Measurements from ENCODE around the gene TSPAN16.

The TSPAN16 gene

GRCh38 chr19:11265785-11266236, 30.1 kb upstream of the TSPAN16 start:
- no peak overlapping the region for H3K4me3 ChIP-seq (ENCODE audit: low read length)
- no peak for DNase-seq (ENCODE audit: low read depth, low spot score)

DNA sequence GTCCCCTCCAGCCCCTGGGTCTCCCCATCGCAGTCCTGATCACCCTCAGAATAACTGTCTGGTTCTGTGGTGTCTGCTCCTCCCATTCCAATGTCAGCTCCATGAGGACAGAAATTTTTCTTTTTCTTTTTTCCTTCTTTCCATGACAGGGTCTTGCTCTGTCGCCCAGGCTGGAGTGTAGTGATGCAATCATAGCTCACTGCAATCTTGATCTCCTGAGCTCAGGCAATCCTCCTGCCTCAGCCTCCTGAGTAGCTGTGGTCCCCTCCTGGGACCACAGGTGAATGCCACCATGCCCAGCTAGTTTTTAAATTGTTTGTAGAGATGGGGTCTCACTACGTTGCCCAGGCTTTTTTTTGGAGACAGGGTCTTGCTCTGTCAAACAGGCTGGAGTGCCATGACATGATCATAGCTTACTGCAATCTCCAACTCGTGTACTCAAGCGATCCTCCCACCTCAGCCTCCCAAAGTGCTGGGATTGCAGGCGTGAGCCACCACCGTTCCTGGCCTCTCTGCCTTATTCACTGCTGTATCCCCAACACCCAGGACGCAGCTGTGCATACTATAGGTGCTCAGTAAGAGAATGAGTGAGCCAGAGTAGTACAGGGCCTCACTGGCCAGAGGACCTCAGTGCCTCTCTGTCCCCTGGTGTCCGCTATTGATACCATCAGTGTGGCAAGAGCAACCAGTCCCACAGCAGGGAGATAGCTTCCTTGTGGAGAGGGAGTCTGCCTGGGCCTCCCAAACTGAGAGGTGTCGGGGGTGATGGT, 28.5 kb upstream of the TSPAN16 start:
- no peak for DNase-seq (ENCODE audit: low read depth, low spot score)
- no peak overlapping the region for H3K4me3 ChIP-seq (ENCODE audit: low read length)

GRCh38 chr19:11268783-11269267, 27.1 kb upstream of the TSPAN16 start:
- no peak overlapping the region for H3K4me3 ChIP-seq (ENCODE audit: low read length)
- no peak for DNase-seq (ENCODE audit: low read depth, low spot score)

DNA sequence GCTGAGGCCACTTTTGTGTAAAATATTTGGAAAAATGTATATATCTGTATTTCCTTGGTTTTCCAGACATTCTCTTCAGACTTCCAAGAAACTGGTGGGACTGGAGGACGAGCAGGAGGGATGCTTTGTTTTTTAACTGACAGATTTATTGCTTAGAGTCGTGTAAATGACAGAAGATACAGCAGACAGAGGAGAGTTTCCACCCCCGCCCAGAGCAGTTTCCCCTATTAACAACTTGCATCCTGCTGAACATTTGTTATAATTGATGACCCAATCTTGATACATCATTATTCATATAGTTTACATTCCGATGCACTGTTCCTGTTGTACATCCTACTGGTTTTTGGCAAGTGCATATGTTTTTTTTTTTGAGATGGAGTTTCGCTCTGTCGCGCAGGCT, 26.6 kb upstream of the TSPAN16 start:
- no peak overlapping the region for H3K4me3 ChIP-seq (ENCODE audit: low read length)
- DNase-seq (ENCODE audit: low read depth, low spot score) = no peak

DNA sequence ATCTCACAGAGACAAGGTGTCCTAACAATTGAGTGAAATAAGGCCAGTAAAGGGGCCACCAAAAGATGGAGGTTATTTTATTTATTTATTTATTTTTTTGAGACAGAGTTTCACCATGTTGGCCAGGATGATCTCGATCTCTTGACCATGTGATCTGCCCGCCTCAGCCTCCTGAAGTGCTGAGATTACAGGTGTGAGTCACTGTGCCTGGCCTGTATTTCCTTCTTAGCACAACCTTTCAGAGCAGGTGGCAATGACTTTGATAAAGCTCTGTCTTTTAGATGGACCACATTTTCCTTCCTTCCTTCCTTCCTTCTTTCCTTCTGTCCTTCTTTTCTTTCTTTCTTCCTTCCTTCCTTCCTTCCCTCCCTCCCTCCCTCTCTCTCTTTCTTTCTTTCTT, 22.7 kb upstream of the TSPAN16 start:
- H3K4me3 ChIP-seq (ENCODE audit: low read length) = no peak overlapping the region
- no peak for DNase-seq (ENCODE audit: low read depth, low spot score)

- no peak overlapping the region for H3K4me3 ChIP-seq (ENCODE audit: low read length)
- no peak for DNase-seq (ENCODE audit: low read depth, low spot score)
These were observed 22.0 kb upstream of the TSPAN16 start for GRCh38 chr19:11273989-11274388.

DNA sequence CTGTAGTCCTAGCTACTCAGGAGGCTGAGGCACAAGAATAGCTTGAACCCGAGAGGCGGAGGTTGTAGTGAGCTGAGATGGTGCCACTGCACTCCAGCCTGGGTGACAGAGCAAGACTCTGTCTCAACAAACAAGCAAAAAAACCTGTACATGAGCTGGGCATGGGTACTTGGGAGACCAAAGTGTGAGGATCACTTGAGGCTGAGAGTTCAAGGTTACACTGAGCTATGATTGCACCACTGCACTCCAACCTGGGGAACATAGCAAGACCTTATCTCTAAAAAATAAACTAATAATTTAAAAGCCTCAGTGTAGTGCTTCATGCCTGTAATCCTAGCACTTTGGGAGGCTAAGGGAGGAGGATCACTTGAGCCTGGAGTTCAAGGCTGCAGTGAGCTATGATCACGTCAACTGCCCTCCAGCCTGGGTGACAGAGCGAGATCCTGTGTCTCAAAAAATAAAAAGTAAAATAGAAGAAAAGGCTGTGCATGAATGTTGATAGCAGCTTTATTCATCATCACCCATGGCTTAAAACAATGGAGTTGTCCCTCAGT, 21.4 kb upstream of the TSPAN16 start:
- no peak for DNase-seq (ENCODE audit: low read depth, low spot score)
- H3K4me3 ChIP-seq (ENCODE audit: low read length) = no peak overlapping the region

- no peak for DNase-seq (ENCODE audit: low read depth, low spot score)
- no peak overlapping the region for H3K4me3 ChIP-seq (ENCODE audit: low read length)
These were observed 17.3 kb upstream of the TSPAN16 start for GRCh38 chr19:11278670-11279069.

DNA sequence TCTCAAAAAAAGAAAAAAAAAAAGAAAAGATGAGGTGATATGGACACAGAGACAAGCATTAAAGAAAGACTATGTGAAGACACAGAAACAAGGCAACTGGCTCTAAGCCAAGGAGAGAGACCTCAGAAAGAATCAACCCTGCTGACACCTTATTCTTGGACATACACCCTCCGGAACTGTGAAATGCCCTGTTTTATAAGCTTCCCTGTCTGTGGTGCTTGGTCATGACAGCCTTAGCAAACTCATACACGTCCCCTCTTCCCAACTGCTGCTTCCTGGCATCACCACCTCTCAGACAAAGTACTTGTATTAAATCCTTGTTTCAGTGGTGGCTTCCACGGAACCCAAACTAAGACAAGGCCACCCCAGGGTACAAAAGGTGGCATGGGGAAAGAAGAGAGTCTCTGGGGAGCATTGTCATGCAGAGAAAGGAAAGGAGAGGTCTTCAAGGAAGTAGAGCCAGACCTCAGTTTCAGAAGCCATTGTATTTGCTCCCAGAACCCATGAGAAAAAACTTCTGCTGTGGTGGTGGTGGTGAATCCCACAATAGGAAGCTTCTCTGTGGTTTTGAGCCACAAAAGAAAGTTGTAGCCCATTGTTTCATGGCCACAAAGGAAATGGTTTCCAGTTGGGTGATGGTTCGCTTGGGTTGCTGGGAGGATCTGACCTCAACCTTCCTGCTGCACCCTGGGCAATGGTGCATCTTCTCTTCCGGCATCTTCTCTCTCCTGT, 16.3 kb upstream of the TSPAN16 start:
- peak; percentile 99 for DNase-seq (ENCODE audit: low read depth, low spot score)
- no peak overlapping the region for H3K4me3 ChIP-seq (ENCODE audit: low read length)

GRCh38 chr19:11281356-11282049, 14.5 kb upstream of the TSPAN16 start:
- DNase-seq (ENCODE audit: low read depth, low spot score) = no peak
- H3K4me3 ChIP-seq (ENCODE audit: low read length) = no peak overlapping the region

- DNase-seq (ENCODE audit: low read depth, low spot score) = no peak
- no peak overlapping the region for H3K4me3 ChIP-seq (ENCODE audit: low read length)
These were observed 11.4 kb upstream of the TSPAN16 start for GRCh38 chr19:11284515-11284914.

DNA sequence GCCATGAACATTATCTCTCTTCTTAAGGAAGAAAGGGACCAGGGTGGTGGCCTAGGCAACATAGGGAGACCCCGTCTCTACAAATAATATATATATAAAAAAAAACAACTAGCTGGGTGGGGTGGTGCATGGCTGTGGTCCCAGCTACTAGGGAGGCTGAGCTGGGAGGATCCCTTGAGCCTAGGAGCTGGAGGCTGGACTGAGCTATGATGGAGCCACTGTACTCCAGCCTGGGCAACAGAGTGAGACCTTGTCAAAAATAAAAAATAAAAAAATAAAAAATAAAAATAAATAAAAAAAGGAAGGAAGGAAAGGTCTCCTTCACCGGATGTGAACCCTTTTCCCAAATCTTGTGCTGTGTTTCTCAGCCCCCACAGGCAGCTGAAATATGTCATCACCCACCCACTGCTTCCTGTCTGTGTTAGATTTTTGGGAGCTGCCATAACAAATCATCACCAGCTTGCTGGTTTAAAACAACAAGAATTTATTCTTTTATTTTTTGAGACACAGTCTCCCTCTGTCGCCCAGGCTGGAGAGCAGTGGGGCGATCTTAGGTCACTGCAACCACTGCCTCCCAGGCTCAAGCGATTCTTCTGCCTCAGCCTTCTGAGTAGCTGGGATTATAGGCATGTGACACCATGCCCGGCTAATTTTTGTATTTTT, 9.5 kb upstream of the TSPAN16 start:
- no peak for DNase-seq (ENCODE audit: low read depth, low spot score)
- H3K4me3 ChIP-seq (ENCODE audit: low read length) = no peak overlapping the region

DNA sequence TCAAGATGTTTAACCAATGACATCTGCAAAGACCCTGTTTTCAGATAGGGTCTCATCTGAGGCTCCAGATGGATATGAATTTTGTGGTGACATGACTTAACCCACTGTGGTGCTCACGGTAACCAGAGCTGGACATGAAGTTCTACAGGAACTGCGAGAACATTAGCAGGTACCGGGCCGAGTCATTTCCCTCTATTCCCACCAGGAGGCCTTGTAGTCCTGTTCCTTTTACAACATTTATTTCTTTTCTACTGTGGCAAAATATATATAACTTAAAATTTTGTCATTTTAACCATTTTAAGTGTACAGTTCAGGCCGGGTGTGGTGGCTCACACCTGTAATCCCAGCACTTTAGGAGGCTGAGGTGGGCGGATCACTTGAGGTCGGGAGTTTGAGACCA, 7.6 kb upstream of the TSPAN16 start:
- H3K4me3 ChIP-seq (ENCODE audit: low read length) = no peak overlapping the region
- no peak for DNase-seq (ENCODE audit: low read depth, low spot score)

DNA sequence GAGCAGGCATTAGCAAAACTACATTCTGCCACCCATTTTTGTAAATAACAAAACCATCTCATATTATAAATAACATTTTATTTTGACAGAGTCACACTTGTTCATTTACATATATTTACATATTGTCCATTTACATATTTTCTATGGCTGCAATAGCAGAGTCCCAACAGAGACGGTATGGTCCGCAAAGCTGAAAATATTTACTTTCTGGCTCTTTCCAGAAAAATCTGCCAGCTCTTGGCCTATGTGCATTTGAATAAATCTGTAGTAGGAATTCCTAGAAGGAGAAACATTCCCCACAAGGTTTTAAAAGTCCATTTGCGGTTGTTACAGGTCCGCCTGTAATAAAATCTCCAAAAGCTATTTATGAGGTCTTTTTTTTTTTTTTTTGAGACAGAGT, 5.7 kb upstream of the TSPAN16 start:
- H3K4me3 ChIP-seq (ENCODE audit: low read length) = no peak overlapping the region
- no peak for DNase-seq (ENCODE audit: low read depth, low spot score)

DNA sequence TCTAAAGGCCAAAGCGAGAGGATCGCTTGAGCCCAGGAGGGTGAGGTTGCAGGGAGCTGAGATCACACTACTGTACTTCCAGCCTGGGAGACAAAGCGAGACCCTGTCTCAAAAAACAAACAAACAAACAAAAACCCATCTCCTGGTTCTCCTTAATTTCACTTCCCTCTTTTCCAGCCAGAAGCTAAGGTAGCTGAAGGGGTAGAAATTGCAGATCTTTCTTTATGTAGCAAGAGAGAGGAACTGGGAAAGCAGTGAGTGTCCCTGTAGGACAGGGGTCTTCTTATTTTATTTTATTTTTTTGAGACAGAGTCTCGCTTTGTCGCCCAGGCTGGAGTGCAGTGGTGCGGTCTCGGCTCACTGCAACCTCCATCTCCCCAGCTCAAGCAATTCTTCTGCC, 4.5 kb upstream of the TSPAN16 start:
- no peak for DNase-seq (ENCODE audit: low read depth, low spot score)
- no peak overlapping the region for H3K4me3 ChIP-seq (ENCODE audit: low read length)

DNA sequence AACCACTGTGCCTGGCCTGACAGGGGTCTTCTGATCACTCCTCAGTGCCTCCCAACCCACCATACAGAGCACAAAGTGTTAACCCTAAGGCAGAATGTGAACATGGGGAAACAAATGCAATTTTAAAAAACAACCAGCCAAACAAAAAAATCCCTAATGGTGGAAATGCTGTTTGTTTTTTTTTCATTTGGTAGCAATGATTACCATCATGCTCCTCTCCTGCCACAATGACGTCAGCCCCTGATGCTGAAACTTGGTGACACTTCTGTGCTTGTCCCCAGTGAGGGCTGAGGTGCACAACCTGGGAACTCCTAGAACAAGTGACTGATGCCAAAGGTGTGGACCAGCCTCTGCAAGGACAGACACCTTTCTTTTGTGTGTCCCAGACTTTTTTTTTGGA, 4.0 kb upstream of the TSPAN16 start:
- DNase-seq (ENCODE audit: low read depth, low spot score) = no peak

DNA sequence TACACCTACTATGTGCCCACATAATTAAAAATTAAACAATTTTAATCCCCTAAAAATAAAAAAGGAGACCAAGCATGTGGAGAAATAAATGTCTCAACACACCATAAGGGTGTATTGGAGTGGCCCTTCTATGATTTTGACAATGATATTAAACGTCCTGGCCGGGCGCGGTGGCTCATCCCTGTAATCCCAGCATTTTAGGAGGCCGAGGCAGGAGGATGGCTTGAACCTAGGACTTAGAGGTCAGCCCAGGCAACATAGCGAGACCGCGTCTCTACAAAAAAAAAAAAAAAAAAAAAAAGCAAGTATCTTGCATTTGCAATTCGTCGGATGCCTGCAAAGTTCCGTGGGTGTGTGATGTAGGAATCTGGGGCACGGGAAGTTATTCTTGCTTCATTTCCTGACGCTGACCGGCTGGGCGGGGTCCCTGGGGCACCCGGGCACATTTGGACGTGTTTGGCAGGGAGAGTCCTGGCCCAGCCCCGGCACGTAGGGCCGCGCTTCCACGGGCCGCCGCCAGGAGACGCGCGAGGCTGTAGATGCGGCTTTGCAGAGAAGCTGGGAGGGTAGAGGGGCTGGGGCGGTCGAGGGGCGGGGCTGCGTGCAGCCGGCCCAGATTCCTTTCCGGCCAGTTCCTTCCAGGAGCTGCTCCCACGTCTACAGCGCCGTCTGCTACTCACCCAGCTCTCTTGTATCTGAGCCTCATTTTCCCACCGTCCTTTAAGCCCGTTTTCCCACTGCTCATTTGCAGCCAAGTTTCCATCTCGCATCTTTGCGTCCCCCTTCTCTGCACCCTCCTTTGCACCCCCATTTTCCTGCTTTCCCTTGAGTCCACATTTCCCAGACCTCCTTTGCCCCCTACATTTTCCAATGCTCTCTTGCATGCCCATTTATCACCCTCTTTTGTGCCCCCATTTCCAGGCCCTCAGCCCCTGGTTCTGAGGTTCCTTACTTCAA, 2.2 kb upstream of the TSPAN16 start:
- peak; percentile 54 for DNase-seq (ENCODE audit: low read depth, low spot score)
- no peak overlapping the region for H3K4me3 ChIP-seq (ENCODE audit: low read length)

More for the DNA sequence above, 4.0 kb upstream of the TSPAN16 start:
- no peak overlapping the region for H3K4me3 ChIP-seq (ENCODE audit: low read length)

DNA sequence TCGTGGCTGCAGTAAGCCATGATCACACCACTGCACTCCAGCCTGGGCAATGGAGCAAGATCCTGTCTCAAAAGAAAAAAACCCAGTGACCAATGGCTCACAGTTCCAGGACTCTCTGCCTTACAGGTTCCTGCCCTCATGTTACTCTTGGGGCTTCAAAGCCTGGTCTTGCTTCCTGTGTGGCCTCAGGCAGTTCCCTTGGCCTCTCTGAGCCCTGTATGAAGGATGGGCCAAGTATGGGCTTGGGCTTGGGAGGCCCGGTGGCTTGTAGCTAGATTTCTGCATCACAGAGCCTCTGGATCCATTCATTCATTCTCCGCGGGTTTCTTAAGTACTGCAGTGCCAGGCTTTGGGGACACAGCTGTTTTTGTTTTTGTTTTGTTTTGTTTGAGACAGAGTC, 780 bp upstream of the TSPAN16 start:
- DNase-seq (ENCODE audit: low read depth, low spot score) = no peak
- H3K4me3 ChIP-seq (ENCODE audit: low read length) = no peak overlapping the region

Measured in Jurkat, Clone E6-1 (cell line).